K562 (cell line): ENCODE data around the gene CPA3. TPM values are rescaled to one million over a fixed set of nuclear protein-coding genes. Genes with fewer than 3 reads are reported as not detected.

ENCODE experiments used
- ATAC-seq: fragments of 200-7000 bp; cut with Tn5 transposase; 3 replicates; pipeline ENCODE4 v1.9.1; 2020; ENCODE audit warnings: moderate library complexity
- Bru-seq: library from RNA; stranded (reverse); fragments of 400-500 nt; gene quantifications from one replicate; lab custom pipeline; 2021; lab: Mats Ljungman, UMichigan
- BruChase-seq, 2 experiments: library from RNA; stranded (reverse); fragments of 400-500 nt; gene quantifications; one replicate each; lab custom pipeline; 2021; lab: Mats Ljungman, UMichigan
- BruUV-seq: library from RNA; stranded (reverse); fragments of 400-500 nt; replicated peaks from 2 replicates; lab custom pipeline; 2021; lab: Mats Ljungman, UMichigan
- CTCF ChIA-PET: fragments of 300-600 bp; formaldehyde crosslinking; extraction: SDS; loops from one replicate; lab custom pipeline; 2021; ENCODE audit warnings: low intra/inter-chr PET ratio; lab: Yijun Ruan, JAX
- POLR2A ChIA-PET: fragments of 300-600, 350-650 bp; sonication (Branson Sonifier 250); formaldehyde crosslinking; extraction: SDS; loops from one replicate; lab custom pipeline; 2021; ENCODE audit warnings: antibody characterized with exemption, inconsistent platforms; lab: Yijun Ruan, JAX
- DNase-seq, 4 experiments: peaks; one replicate each; pipeline versions ENCODE4 v3.0.0 to v3.0.0-alpha.2; 2011 to 2018; ENCODE audit warnings: low spot score in 3 of 4, mixed read lengths in 3 of 4; ENCODE audit errors: extremely low read depth in 1 of 4
- FAIRE-seq: peaks from 2 replicates; lab custom pipeline; 2011; peaks lifted over from hg19 to GRCh38; lab: Jason Lieb, UNC
- H2AFZ ChIP-seq: 2 replicates; pipeline ENCODE4 v1.6.0; 2011; ENCODE audit warnings: low read depth, low read length, control low read depth, inconsistent platforms
- H3K27ac ChIP-seq: fragments of 200-600 bp; 3 replicates; pipeline ENCODE4 v1.8.0; 2011; ENCODE audit warnings: low read depth, mild to moderate bottlenecking, control low read depth, inconsistent platforms, low read length, moderate library complexity, mixed read lengths; ENCODE audit errors: extremely low read depth
- H3K27me3 ChIP-seq, 2 experiments: fragments of 300-600 bp in 1 of 2; 2 replicates in 1 of 2; 3 replicates in 1 of 2; pipeline versions ENCODE4 v1.6.0 to v1.8.0; 2011; ENCODE audit warnings: inconsistent platforms in 2 of 2, low read length in 2 of 2, mild to moderate bottlenecking in 1 of 2, mixed read lengths in 1 of 2, moderate library complexity in 1 of 2; ENCODE audit not compliant: control insufficient read depth in 2 of 2, insufficient read depth in 2 of 2
- H3K36me3 ChIP-seq: fragments of 300-600 bp; 3 replicates; pipeline ENCODE4 v1.8.0; 2011; ENCODE audit warnings: mild to moderate bottlenecking, low read length, inconsistent platforms; ENCODE audit not compliant: control insufficient read depth, insufficient read depth
- H3K4me1 ChIP-seq, 2 experiments: fragments of 200-600 bp in 1 of 2; replicated peaks in 1 of 2; 2 replicates in 1 of 2; 3 replicates in 1 of 2; pipeline versions ENCODE4 v1.5.1 to v1.8.0; 2011; ENCODE audit warnings: inconsistent platforms in 2 of 2, low read length in 2 of 2, mild to moderate bottlenecking in 1 of 2, mixed read lengths in 1 of 2, moderate library complexity in 1 of 2; ENCODE audit not compliant: control insufficient read depth in 2 of 2, insufficient read depth in 2 of 2
- H3K4me2 ChIP-seq: 2 replicates; pipeline ENCODE4 v1.6.1; 2011; ENCODE audit warnings: low read length, control low read depth, inconsistent platforms, mixed read lengths; ENCODE audit not compliant: insufficient read depth
- H3K4me3 ChIP-seq: fragments of 200-600 bp; sonication (generic), shearing (Covaris generic); 2 replicates; pipeline ENCODE4 v1.5.1; 2016; ENCODE audit warnings: control low read depth, inconsistent platforms
- H3K79me2 ChIP-seq: fragments of 200-600 bp; 3 replicates; pipeline ENCODE4 v1.8.0; 2011; ENCODE audit warnings: low read length, inconsistent platforms; ENCODE audit not compliant: control insufficient read depth, insufficient read depth
- H3K9ac ChIP-seq, 2 experiments: 2 replicates each; pipeline versions ENCODE4 v1.6.0 to v1.6.1; 2011; ENCODE audit warnings: low read depth in 2 of 2, low read length in 2 of 2, control low read depth in 1 of 2, inconsistent platforms in 1 of 2, mild to moderate bottlenecking in 1 of 2, mixed read lengths in 1 of 2; ENCODE audit not compliant: insufficient read depth in 1 of 2
- H3K9me1 ChIP-seq: one replicate; pipeline ENCODE4 v1.6.0; 2011; ENCODE audit warnings: inconsistent platforms, mild to moderate bottlenecking, low read length, moderate library complexity; ENCODE audit not compliant: control insufficient read depth, insufficient read depth
- H3K9me3 ChIP-seq: replicated peaks from 2 replicates; pipeline ENCODE4 v1.5.1; 2011; ENCODE audit warnings: low read depth, low read length, inconsistent platforms; ENCODE audit not compliant: control insufficient read depth, insufficient read depth
- H4K20me1 ChIP-seq: replicated peaks from 2 replicates; pipeline ENCODE4 v1.6.1; 2011; ENCODE audit warnings: low read length, inconsistent platforms, mixed read lengths; ENCODE audit not compliant: control insufficient read depth, insufficient read depth
- ELF2 ChIP-seq: fragments of 250-450 bp; sonication (Bioruptor Pico); IDR thresholded peaks from 2 replicates; pipeline ENCODE4 v1.5.0; 2021; ENCODE audit warnings: mild to moderate bottlenecking
- ETV6 ChIP-seq, 3 experiments: fragments of 150-350 bp in 1 of 3; sonication (generic) in 1 of 3; formaldehyde crosslinking in 1 of 3; IDR thresholded peaks; 2 replicates each; pipeline versions ENCODE4 v1.6.1 to v1.8.0; 2014 to 2022; ENCODE audit warnings: borderline replicate concordance in 2 of 3, low read depth in 2 of 3, antibody characterized with exemption in 1 of 3, low read length in 1 of 3, mild to moderate bottlenecking in 1 of 3, missing genetic modification reagents in 1 of 3
- ILK ChIP-seq: fragments of 450-650 bp; IDR thresholded peaks from 2 replicates; pipeline ENCODE4 v1.6.1; 2016; ENCODE audit warnings: missing genetic modification characterization, low read depth, mild to moderate bottlenecking, missing compliant biosample characterization, moderate library complexity, borderline replicate concordance
- KLF1 ChIP-seq: fragments of 450-650 bp; IDR thresholded peaks from 2 replicates; pipeline ENCODE4 v1.6.1; 2016; ENCODE audit warnings: missing genetic modification characterization, missing compliant biosample characterization
- MEF2D ChIP-seq: conservative IDR thresholded peaks from 2 replicates; pipeline ENCODE4 v1.6.1; 2016; ENCODE audit warnings: low read depth, missing genetic modification characterization, missing compliant biosample characterization
- NRF1 ChIP-seq, 2 experiments: fragments of 450-650 bp; IDR thresholded peaks in 1 of 2; conservative IDR thresholded peaks in 1 of 2; 2 replicates each; pipeline ENCODE4 v1.6.1; 2014; ENCODE audit warnings: mild to moderate bottlenecking in 2 of 2
- PTTG1 ChIP-seq: fragments of 450-650 bp; IDR thresholded peaks from 2 replicates; pipeline ENCODE4 v1.6.1; 2016; ENCODE audit warnings: low read depth, mild to moderate bottlenecking, missing genetic modification characterization, missing compliant biosample characterization
- RBM17 ChIP-seq: fragments of 200-400 bp; formaldehyde crosslinking; IDR thresholded peaks from 2 replicates; pipeline ENCODE4 v1.6.1; 2017; ENCODE audit warnings: low read depth, mild to moderate bottlenecking, low read length, borderline replicate concordance
- STAG1 ChIP-seq: sonication (generic); formaldehyde crosslinking; IDR thresholded peaks from 2 replicates; pipeline ENCODE4 v1.5.0; 2020; ENCODE audit warnings: missing genetic modification reagents, borderline replicate concordance
- TSC22D4 ChIP-seq: fragments of 450-650 bp; IDR thresholded peaks from 2 replicates; pipeline ENCODE4 v1.6.1; 2016; ENCODE audit warnings: missing genetic modification characterization, missing biosample characterization, control low read depth
- ZBTB5 ChIP-seq: fragments of 450-650 bp; IDR thresholded peaks from 2 replicates; pipeline ENCODE4 v1.6.1; 2017; ENCODE audit warnings: antibody characterized with exemption
- ZNF592 ChIP-seq: fragments of 450-650 bp; IDR thresholded peaks from 2 replicates; pipeline ENCODE4 v1.6.1; 2017; ENCODE audit warnings: antibody characterized with exemption, mild to moderate bottlenecking
- ZNF766 ChIP-seq: fragments of 200-800 bp; sonication (Bioruptor generic); conservative IDR thresholded peaks from 2 replicates; pipeline ENCODE4 v1.6.1; 2016; ENCODE audit warnings: missing genetic modification characterization, missing compliant biosample characterization
- WGBS: fragments of 100-300 bp; shearing (Covaris generic); methylation state at CpG from one replicate; pipeline ENCODE4 v1.1.6; 2016; ENCODE audit warnings: low coverage, mixed read lengths; ENCODE audit not compliant: insufficient coverage; ENCODE audit errors: missing lambda C conversion rate; 5-methylcytosine and 5-hydroxymethylcytosine counted together
- in situ Hi-C: fragments of 300-500 bp; cut with MboI; formaldehyde crosslinking; loops from 4 replicates; pipeline ENCODE4 v1.15.0; 2018; ENCODE audit warnings: inconsistent platforms, mixed read lengths
- intact Hi-C: fragments of 100-400 bp; cut with micrococcal nuclease; formaldehyde crosslinking; loops from 2 replicates; pipeline ENCODE4 v1.14.2; 2022
- long read RNA-seq, 3 experiments: library from polyadenylated mRNA in 2 of 3; library from RNA in 1 of 3; unstranded in 2 of 3; stranded (forward) in 1 of 3; transcript quantifications; one replicate each; pipeline ENCODE4 v2.0.0, GENCODE V29; 2019 to 2022
- polyA minus RNA-seq, 3 experiments: library from RNA; depleted of rRNA, polyadenylated mRNA; stranded (reverse); fragments of >200 nt; gene quantifications; 2 replicates each; pipeline ENCODE4 v1.2.3, GENCODE V29; 2011
- polyA plus RNA-seq, 8 experiments: library from polyadenylated mRNA; depleted of rRNA in 4 of 8; stranded (reverse) in 5 of 8; unstranded in 3 of 8; fragments of >200 nt; fragmentation: Nextera tagmentation in 2 of 8; fragmentation: Illumina TruSeq in 1 of 8; extraction: Ambion mirVana in 2 of 8; extraction: Trizol in 1 of 8; gene quantifications; 2 replicates each; pipeline versions ENCODE4 v1.2.1 to v1.2.3, GENCODE V29; 2011 to 2014; ENCODE audit warnings: inconsistent platforms in 1 of 8, missing spikeins in 1 of 8
- total RNA-seq, 7 experiments: library from RNA; depleted of rRNA in 6 of 7; stranded (reverse); fragments of >200 nt in 6 of 7; fragmentation: Illumina TruSeq in 2 of 7; extraction: Trizol in 2 of 7; gene quantifications; 2 replicates each; pipeline versions ENCODE4 v1.2.1 to v1.2.3, GENCODE V29; 2011 to 2021; ENCODE audit warnings: low replicate concordance in 1 of 7

CPA3 gene
- total RNA-seq (2011; cell fraction: chromatin; rRNA removed; ENCODE audit: low replicate concordance), result not detected in 2 replicates
- not detected in 2 replicates for total RNA-seq (2011; cell fraction: nucleolus; rRNA removed)
- total RNA-seq (2011; cell fraction: nucleoplasm; rRNA removed), result not detected in 2 replicates
- total RNA-seq (2014; rRNA removed), result not detected in 2 replicates
- total RNA-seq (2014; rRNA removed; fragmentation: Illumina TruSeq; extraction: Trizol), result not detected in 2 replicates
- total RNA-seq (2015; rRNA removed; fragmentation: Illumina TruSeq; extraction: Trizol), result not detected in 2 replicates
- total RNA-seq (2021), result not detected in 2 replicates
- not detected in 2 replicates for polyA plus RNA-seq (2011; rRNA removed)
- polyA plus RNA-seq (2011; cell fraction: cytosol; rRNA removed), result not detected in 2 replicates
- not detected in 2 replicates for polyA plus RNA-seq (2011; cell fraction: nucleus; rRNA removed)
- not detected in 2 replicates for polyA plus RNA-seq (2012)
- not detected in 2 replicates for polyA plus RNA-seq (2014; fragmentation: Illumina TruSeq; extraction: Trizol)
- not detected for polyA plus RNA-seq (2014; fragmentation: Nextera tagmentation; extraction: Ambion mirVana)
- not detected in 2 replicates for polyA plus RNA-seq (2014; rRNA removed)
- polyA minus RNA-seq (2011; rRNA and poly(A)+ RNA removed), result not detected in 2 replicates
- not detected in 2 replicates for polyA minus RNA-seq (2011; cell fraction: cytosol; rRNA and poly(A)+ RNA removed)
- not detected in 2 replicates for polyA minus RNA-seq (2011; cell fraction: nucleus; rRNA and poly(A)+ RNA removed)
- not detected for Bru-seq, nascent RNA
- not detected for BruChase-seq, experiment 1, labeled RNA remaining after a 2-hour chase
- not detected for BruChase-seq, experiment 2, labeled RNA remaining after a 6-hour chase
- long read RNA-seq, experiment 1, result 0 reads
- long read RNA-seq, experiment 2, result 0 reads
- long read RNA-seq, experiment 3, result 0 reads

GRCh38 chr3:148865049-148865448 is at the start of gene CPA3:
Gene CPA3, plus strand, starts transcription at chr3:148865296. Its CDS starts 12 bp downstream, at chr3:148865308.
- ChIA-PET POLR2A (no interaction called here), CTCF (no interaction called here)
- ATAC-seq, result no peak
- H3K27me3 ChIP-seq, result no peaks in the 10 kb centered on the region
- no TSS peak for BruUV-seq
- no peaks in the 10 kb centered on the region for H4K20me1 ChIP-seq
- no peak within 1 kb of the TSS for H3K4me3 ChIP-seq
- H3K9me1 ChIP-seq, result no peaks in the 10 kb centered on the region
- no peak for FAIRE-seq
- no peak within 1 kb of the TSS for H2AFZ ChIP-seq
- no peak for DNase-seq
- no peak within 1 kb of the TSS for H3K9ac ChIP-seq
- H3K4me2 ChIP-seq, result no peak within 1 kb of the TSS
- WGBS, result 0% methylated on average over 1 of the region's 1 CpG
- no peaks in the 10 kb centered on the region for H3K79me2 ChIP-seq
- no peaks in the 10 kb centered on the region for H3K4me1 ChIP-seq
- intact Hi-C loops (loop anchor here (10.0 kb wide), 1 partner anchor 260 kb away; the partner anchor contains the start of gene HPS3), in situ Hi-C loops (no loop called here)
- H3K9me3 ChIP-seq, result no peaks in the 10 kb centered on the region
- H3K27ac ChIP-seq, result no peak within 1 kb of the TSS
- no peaks in the 10 kb centered on the region for H3K36me3 ChIP-seq
- TF ChIP-seq TSC22D4 (tag) (no peak), PTTG1 (no peak), RBM17 (no peak), STAG1 (no peak), KLF1 (no peak), ETV6 (IDR thresholded peaks at IDR 0.05; ENCODE audit: borderline replicate concordance in 1 of 2, low read depth in 2 of 2, low read length in 1 of 2) (no peak), ETV6 (CRISPR knock-in tag; IDR thresholded peaks at IDR 0.05; ENCODE audit: borderline replicate concordance) (no peak), ILK (tag) (no peak), NRF1 (conservative IDR thresholded peaks at IDR 0.05 in 1 of 2, IDR thresholded peaks at IDR 0.05 in 1 of 2) (no peak), ELF2 (no peak), ZNF592 (no peak), ZBTB5 (no peak), ZNF766 (CRISPR knock-in tag) (no peak), MEF2D (no peak)
